A549 (cell line): Measurements from ENCODE around the gene NANS. TPM values are rescaled to one million over a fixed set of nuclear protein-coding genes. Genes with fewer than 3 reads are reported as not detected.
"Not testable (repeated sequence)": the region's sequence is repeated elsewhere in the genome, so short reads cannot be mapped to it uniquely, and the experiment has no call there.

ENCODE experiments used
- ATAC-seq, 2 experiments: fragments of 200-7000 bp in 1 of 2; fragments of >200 bp in 1 of 2; cut with Nextera tagmentation in 1 of 2; cut with Tn5 transposase in 1 of 2; 3 replicates each; pipeline versions ENCODE4 v1.8.0 to v1.9.1; 2018 to 2020; ENCODE audit warnings: mild to moderate bottlenecking in 1 of 2, moderate library complexity in 1 of 2
- CTCF ChIA-PET: fragments of 300-600 bp; sonication (Branson Sonifier 250); formaldehyde crosslinking; extraction: SDS; loops from one replicate; lab custom pipeline; 2021; ENCODE audit warnings: antibody characterized with exemption, inconsistent platforms; lab: Yijun Ruan, JAX
- POLR2A ChIA-PET: fragments of 350-600 bp; formaldehyde crosslinking; extraction: SDS; loops from one replicate; lab custom pipeline; 2021; ENCODE audit warnings: antibody characterized with exemption, inconsistent platforms; lab: Yijun Ruan, JAX
- DNase-seq, 2 experiments: peaks; one replicate each; pipeline versions ENCODE4 v3.0.0 to v3.0.0-alpha.2; 2011 to 2016; ENCODE audit warnings: low read depth in 1 of 2, low spot score in 1 of 2
- FAIRE-seq: peaks from 2 replicates; lab custom pipeline; 2011; peaks lifted over from hg19 to GRCh38; lab: Jason Lieb, UNC
- H3K27ac ChIP-seq, 2 experiments: fragments of >200 bp; sonication (Bioruptor Twin); formaldehyde crosslinking; 3 replicates each; pipeline ENCODE4 v1.5.1; 2016 to 2017
- H3K4me1 ChIP-seq: fragments of >200 bp; sonication (Bioruptor Twin); formaldehyde crosslinking; 3 replicates; pipeline ENCODE4 v1.6.1; 2016
- H3K4me2 ChIP-seq: fragments of >200 bp; sonication (Bioruptor Twin); formaldehyde crosslinking; 3 replicates; pipeline ENCODE4 v1.6.1; 2016
- H3K4me3 ChIP-seq: fragments of >200 bp; sonication (Bioruptor Twin); formaldehyde crosslinking; 3 replicates; pipeline ENCODE4 v1.5.1; 2016
- H3K9me3 ChIP-seq: fragments of >200 bp; sonication (Bioruptor Twin); formaldehyde crosslinking; 3 replicates; pipeline ENCODE4 v1.6.1; 2016
- CBX2 ChIP-seq: fragments of 200-600 bp; sonication (generic); IDR thresholded peaks from 2 replicates; pipeline ENCODE4 v1.6.1; 2016; ENCODE audit warnings: low read depth, mild to moderate bottlenecking, borderline replicate concordance
- CBX8 ChIP-seq: fragments of 200-600 bp; sonication (generic); IDR thresholded peaks from 2 replicates; pipeline ENCODE4 v1.6.1; 2016
- CHD2 ChIP-seq: fragments of 150-350 bp; IDR thresholded peaks from 2 replicates; pipeline ENCODE4 v1.6.1; 2014; ENCODE audit warnings: low read length; ENCODE audit not compliant: partially characterized antibody
- CHD4 ChIP-seq: fragments of 200-600 bp; sonication (generic); IDR thresholded peaks from 2 replicates; pipeline ENCODE4 v1.6.1; 2016; ENCODE audit warnings: antibody characterized with exemption, mild to moderate bottlenecking, borderline replicate concordance
- EP300 ChIP-seq, 2 experiments: fragments of >200 bp; sonication (Bioruptor Twin); formaldehyde crosslinking; IDR thresholded peaks; 2 replicates in 1 of 2; 3 replicates in 1 of 2; pipeline ENCODE4 v1.6.1; 2016 to 2017
- HDAC2 ChIP-seq: fragments of 200-600 bp; sonication (generic); IDR thresholded peaks from 2 replicates; pipeline ENCODE4 v1.6.1; 2016
- HOXA7 ChIP-seq: fragments of 250-450 bp; sonication (Bioruptor Pico); IDR thresholded peaks from 2 replicates; pipeline ENCODE4 v1.5.0; 2020; ENCODE audit warnings: mild to moderate bottlenecking, moderate library complexity
- HOXB13 ChIP-seq: fragments of 250-450 bp; sonication (Bioruptor Pico); IDR thresholded peaks from 2 replicates; pipeline ENCODE4 v1.5.0; 2020; ENCODE audit warnings: low read depth, mild to moderate bottlenecking, moderate library complexity
- HOXB5 ChIP-seq: fragments of 250-450 bp; sonication (Bioruptor Pico); IDR thresholded peaks from 2 replicates; pipeline ENCODE4 v1.5.0; 2020; ENCODE audit warnings: mild to moderate bottlenecking, moderate library complexity
- JUN ChIP-seq, 2 experiments: fragments of >200 bp; sonication (Bioruptor Twin); formaldehyde crosslinking; IDR thresholded peaks; 2 replicates in 1 of 2; 3 replicates in 1 of 2; pipeline ENCODE4 v1.6.1; 2016 to 2017
- KDM1A ChIP-seq: fragments of 200-600 bp; sonication (generic); IDR thresholded peaks from 2 replicates; pipeline ENCODE4 v1.6.1; 2016; ENCODE audit warnings: low read depth, mild to moderate bottlenecking
- MAFK ChIP-seq: fragments of 450-650 bp; IDR thresholded peaks from 2 replicates; pipeline ENCODE4 v1.6.1; 2014; ENCODE audit not compliant: partially characterized antibody
- NR3C1 ChIP-seq: fragments of >200 bp; sonication (Bioruptor Twin); formaldehyde crosslinking; IDR thresholded peaks from 3 replicates; pipeline ENCODE4 v1.6.1; 2017
- POLR2A ChIP-seq: IDR thresholded peaks from 2 replicates; pipeline ENCODE4 v1.6.1; 2012; ENCODE audit warnings: mild to moderate bottlenecking, low read length
- RFX5 ChIP-seq: fragments of 450-650 bp; IDR thresholded peaks from 2 replicates; pipeline ENCODE4 v1.7.1; 2014; ENCODE audit warnings: antibody characterized with exemption, mild to moderate bottlenecking, moderate library complexity
- ZFP36 ChIP-seq: fragments of 450-650 bp; IDR thresholded peaks from 2 replicates; pipeline ENCODE4 v1.6.1; 2014; ENCODE audit warnings: borderline replicate concordance; ENCODE audit not compliant: partially characterized antibody
- ZNF302 ChIP-seq: fragments of 250-450 bp; sonication (Bioruptor Pico); IDR thresholded peaks from 2 replicates; pipeline ENCODE4 v1.9.0; 2021; ENCODE audit warnings: inconsistent platforms, mild to moderate bottlenecking, moderate library complexity
- WGBS: methylation state at CpG from one replicate; pipeline ENCODE4 v1.1.6; 2017; ENCODE audit errors: missing lambda C conversion rate; 5-methylcytosine and 5-hydroxymethylcytosine counted together
- polyA plus RNA-seq, 4 experiments: library from polyadenylated mRNA; depleted of rRNA in 3 of 4; stranded (reverse); fragments of >200 nt; fragmentation: RNase III in 1 of 4; extraction: RNeasy Plus Mini Kit Qiagen cat#74134 plus additional on column Dnase treatment in 1 of 4; gene quantifications; 2 replicates in 3 of 4; 3 replicates in 1 of 4; pipeline ENCODE4 v1.2.3, GENCODE V29; 2011 to 2017
- TF ChIP-seq, protein P1 (sequence below): fragments of 450-650 bp; IDR thresholded peaks from 2 replicates; pipeline ENCODE4 v1.6.1; 2014; ENCODE audit warnings: antibody characterized with exemption
- TF ChIP-seq, protein P2 (sequence below): fragments of 150-350 bp; IDR thresholded peaks from 2 replicates; pipeline ENCODE4 v1.6.1; 2014; ENCODE audit warnings: low read depth, mild to moderate bottlenecking, low read length

The NANS gene
- polyA plus RNA-seq, 2 of the 4 experiments (the other 2 are of a cell fraction), result 56.8 to 70.2 TPM

DNA sequence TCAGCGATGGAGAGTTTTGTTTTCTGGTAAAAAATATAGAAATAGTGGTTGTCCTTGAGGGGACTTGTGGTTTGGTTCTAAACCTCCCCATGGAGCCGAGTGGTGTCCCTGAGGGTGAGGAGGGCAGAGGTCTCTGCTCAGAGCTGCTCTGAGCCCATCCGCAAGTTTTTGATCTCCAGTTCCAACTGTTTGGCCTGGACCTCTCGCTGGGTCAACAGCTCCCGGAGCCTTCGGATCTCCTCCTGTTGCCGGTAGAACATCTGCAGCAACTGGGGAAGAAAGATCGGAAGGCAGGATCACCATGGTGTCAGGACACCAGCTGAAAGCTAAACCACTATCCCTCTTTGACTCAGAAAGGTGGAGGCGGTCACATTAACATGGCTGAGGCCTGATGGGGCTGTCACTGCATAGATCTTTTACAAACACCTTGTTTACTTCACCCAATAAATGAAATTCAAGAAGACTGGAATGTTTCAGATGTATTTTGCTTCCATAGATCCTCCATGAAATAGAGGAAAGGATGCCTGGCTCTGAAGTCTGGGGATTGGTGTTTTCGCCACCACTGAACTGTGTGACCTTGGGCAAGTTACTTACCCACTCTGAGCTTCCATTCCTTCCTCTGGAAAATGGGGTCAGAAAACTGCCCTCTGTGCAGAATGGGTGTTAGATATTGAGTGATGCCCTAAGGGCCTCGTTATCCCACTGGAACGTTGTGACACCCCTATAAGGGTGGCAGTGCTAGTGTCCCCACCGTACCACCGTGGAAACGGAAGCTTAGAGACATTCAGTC, 68.3 kb downstream of the NANS start:
- TF ChIP-seq HOXB5 (CRISPR knock-in tag) (no peak), ZNF302 (CRISPR knock-in tag) (no peak)
- Histone ChIP-seq H3K27ac (no peak overlapping the region), H3K4me2 (no peak overlapping the region), H3K4me1 (peaks cover 12% of the 10 kb centered on the region; the same call in 2 of the 3 replicates), H3K9me3 (no peaks in the 10 kb centered on the region), H3K4me3 (no peak overlapping the region)
- no peak for ATAC-seq
- DNase-seq, result no peak
- WGBS, result 90% methylated on average over 15 of the region's 15 CpGs
- ChIA-PET POLR2A (no interaction called here), CTCF (interaction anchor here (1.0 to 1.3 kb wide), 2 partner anchors 27 to 29 kb away, joined by 3 to 4 read pairs; no protein-coding TSS in a partner anchor)
- no peak for FAIRE-seq

DNA sequence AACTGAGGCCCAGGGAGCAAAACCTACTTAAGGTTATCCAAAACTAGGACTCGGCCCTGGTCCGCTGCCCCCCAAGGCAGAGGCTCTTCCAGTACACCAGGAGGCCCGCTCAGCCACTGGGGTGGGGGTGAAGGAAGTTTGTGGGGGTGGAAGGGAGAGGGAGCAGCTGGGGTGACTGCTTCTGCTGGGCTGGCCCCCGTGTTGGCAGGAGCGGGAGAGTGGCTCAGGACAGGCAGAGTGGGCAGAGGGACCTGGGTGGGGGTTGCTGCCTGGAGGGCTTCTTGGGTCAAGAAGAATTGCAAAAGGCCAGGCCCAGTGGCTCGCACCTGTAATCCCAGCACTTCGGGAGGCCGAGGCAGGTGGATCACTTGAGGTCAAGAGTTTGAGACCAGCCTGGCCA, 70.7 kb downstream of the NANS start:
- POLR2A ChIA-PET, result no interaction called here
- H3K27ac ChIP-seq, result no peak overlapping the region
- DNase-seq (no peak), ATAC-seq (no peak)
- 94% methylated on average over 5 of the region's 8 CpGs for WGBS
- no peak overlapping the region for H3K4me3 ChIP-seq
- no peaks in the 10 kb centered on the region for H3K4me1 ChIP-seq
- TF ChIP-seq HOXB13 (no peak), CBX8 (no peak), CHD2 (no peak), CBX2 (no peak), RFX5 (no peak), CHD4 (no peak), KDM1A (no peak), JUN (IDR thresholded peaks at IDR 0.05) (no peak), HOXA7 (CRISPR knock-in tag) (no peak), EP300 (IDR thresholded peaks at IDR 0.05) (no peak)
- TF ChIP-seq, protein P1, sequence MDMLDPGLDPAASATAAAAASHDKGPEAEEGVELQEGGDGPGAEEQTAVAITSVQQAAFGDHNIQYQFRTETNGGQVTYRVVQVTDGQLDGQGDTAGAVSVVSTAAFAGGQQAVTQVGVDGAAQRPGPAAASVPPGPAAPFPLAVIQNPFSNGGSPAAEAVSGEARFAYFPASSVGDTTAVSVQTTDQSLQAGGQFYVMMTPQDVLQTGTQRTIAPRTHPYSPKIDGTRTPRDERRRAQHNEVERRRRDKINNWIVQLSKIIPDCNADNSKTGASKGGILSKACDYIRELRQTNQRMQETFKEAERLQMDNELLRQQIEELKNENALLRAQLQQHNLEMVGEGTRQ, result no peak
- TF ChIP-seq, protein P2, sequence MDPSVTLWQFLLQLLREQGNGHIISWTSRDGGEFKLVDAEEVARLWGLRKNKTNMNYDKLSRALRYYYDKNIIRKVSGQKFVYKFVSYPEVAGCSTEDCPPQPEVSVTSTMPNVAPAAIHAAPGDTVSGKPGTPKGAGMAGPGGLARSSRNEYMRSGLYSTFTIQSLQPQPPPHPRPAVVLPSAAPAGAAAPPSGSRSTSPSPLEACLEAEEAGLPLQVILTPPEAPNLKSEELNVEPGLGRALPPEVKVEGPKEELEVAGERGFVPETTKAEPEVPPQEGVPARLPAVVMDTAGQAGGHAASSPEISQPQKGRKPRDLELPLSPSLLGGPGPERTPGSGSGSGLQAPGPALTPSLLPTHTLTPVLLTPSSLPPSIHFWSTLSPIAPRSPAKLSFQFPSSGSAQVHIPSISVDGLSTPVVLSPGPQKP, result no peak
- TF ChIP-seq, all 56 proteins: peak for 0
- no peak for FAIRE-seq
- H3K9me3 ChIP-seq, result no peaks in the 10 kb centered on the region
- no peak overlapping the region for H3K4me2 ChIP-seq
- CTCF ChIA-PET, result interaction anchor here (1.3 to 1.5 kb wide), 3 partner anchors 9 to 47 kb away, joined by 3 read pairs; no protein-coding TSS in a partner anchor

DNA sequence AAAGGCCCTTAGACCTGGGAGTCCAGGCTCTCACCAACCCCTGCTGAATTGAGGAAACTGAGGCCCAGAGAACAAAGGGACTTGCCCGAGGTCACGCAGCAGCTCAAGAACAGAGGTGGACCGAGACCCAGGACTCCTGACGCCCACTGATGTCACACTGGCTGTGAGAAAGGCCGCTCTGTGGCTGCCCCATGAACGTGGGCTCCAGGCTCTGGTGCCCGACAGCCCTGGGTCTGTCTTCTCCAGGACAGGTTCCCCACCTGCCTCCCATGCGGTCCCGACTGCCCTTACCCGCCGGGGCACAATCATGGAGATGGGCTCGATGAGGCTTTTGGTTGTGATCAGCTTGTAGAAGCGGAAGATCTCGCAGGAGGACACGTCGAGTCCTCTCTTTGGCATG, 71.8 kb downstream of the NANS start:
- ATAC-seq (no peak), FAIRE-seq (no peak)
- 92% methylated on average over 11 of the region's 16 CpGs for WGBS

DNA sequence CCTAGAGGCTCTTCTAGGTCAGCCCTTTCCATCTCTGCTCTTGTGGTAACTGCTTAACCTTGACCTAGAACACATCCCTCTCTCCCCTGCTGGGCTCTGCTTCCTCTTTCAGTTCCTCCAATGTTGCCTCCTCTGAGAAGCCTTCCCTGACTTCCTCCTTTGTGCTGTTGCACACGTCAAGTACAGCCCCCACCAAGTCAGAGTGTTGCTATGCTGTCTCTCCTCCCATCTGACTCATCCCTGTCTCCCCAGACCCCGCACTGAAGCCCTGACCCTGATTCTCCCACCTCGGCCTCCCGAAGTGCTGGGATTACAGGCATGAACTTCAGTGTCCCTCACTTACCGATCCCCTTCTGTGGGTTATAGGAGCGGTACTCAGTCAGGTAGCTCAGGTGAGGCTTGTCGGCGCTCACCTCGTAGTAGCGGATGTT, 72.9 kb downstream of the NANS start:
- no peak overlapping the region for H3K27ac ChIP-seq
- ATAC-seq, result no peak
- H3K4me3 ChIP-seq, result no peak overlapping the region
- ChIA-PET CTCF (interaction anchor here (1.1 to 2.1 kb wide), 5 partner anchors 10 to 185 kb away, joined by 3 to 5 read pairs (median 4); partner anchors contain the start of gene TRIM14), POLR2A (no interaction called here)
- no peak for FAIRE-seq
- H3K9me3 ChIP-seq, result no peaks in the 10 kb centered on the region
- no peak for DNase-seq
- WGBS, result 86% methylated on average over 10 of the region's 10 CpGs
- H3K4me1 ChIP-seq, result no peaks in the 10 kb centered on the region
- H3K4me2 ChIP-seq, result no peak overlapping the region
- peak; percentile 56 for TF ChIP-seq ZFP36
- TF ChIP-seq KDM1A, result no peak
- TF ChIP-seq, all 56 proteins: peak for 1

More for the DNA sequence above, 71.8 kb downstream of the NANS start:
- CTCF ChIA-PET, result interaction anchor here (1.3 to 1.5 kb wide), 3 partner anchors 8 to 186 kb away, joined by 3 read pairs; no protein-coding TSS in a partner anchor
- POLR2A ChIA-PET, result no interaction called here
- Histone ChIP-seq H3K27ac (no peak overlapping the region), H3K9me3 (no peaks in the 10 kb centered on the region), H3K4me2 (no peak overlapping the region), H3K4me1 (no peaks in the 10 kb centered on the region), H3K4me3 (no peak overlapping the region)
- TF ChIP-seq MAFK (no peak), NR3C1 (no peak), POLR2A (no peak), HDAC2 (no peak), JUN (IDR thresholded peaks at IDR 0.05) (no peak)
- no peak for DNase-seq

DNA sequence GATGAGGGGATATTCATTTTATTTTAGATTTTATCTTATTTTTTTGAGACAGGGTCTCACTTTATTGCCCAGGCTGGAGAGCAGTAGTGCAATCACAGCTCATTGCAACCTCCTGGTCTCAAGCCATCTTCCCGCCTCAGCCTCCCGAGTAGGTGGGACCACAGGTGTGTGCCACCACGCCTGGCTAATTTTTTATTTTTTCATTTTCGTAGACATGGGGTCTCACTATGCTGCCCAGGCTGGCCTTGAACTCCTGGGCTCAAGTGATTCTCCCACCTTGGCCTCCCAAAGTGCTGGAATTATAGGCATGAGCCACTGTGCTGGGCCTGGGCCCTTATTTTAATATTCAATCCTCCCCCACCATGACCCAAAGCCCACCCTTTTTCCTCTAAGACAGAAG, 73.5 kb downstream of the NANS start:
- CTCF ChIA-PET, result interaction anchor here (0.5 to 2.1 kb wide), 3 partner anchors 21 to 133 kb away, joined by 3 to 5 read pairs (median 4); no protein-coding TSS in a partner anchor
- FAIRE-seq, result not testable (repeated sequence)

More for the DNA sequence above, 73.5 kb downstream of the NANS start:
- H3K4me3 ChIP-seq, H3K4me1 ChIP-seq, H3K9me3 ChIP-seq, H3K27ac ChIP-seq, DNase-seq, POLR2A ChIA-PET, ATAC-seq, H3K4me2 ChIP-seq: not testable (repeated sequence)
- 74% methylated on average over 4 of the region's 4 CpGs for WGBS
